PC-3 (cell line): ENCODE measurements around the gene SLC16A3.

Source experiments
- EZH2 ChIP-seq: fragments of 300-600 bp; sonication (generic); IDR thresholded peaks from one replicate; pipeline ENCODE4 v1.6.1; 2017; ENCODE audit warnings: antibody characterized with exemption, mild to moderate bottlenecking, low read length; ENCODE audit not compliant: unreplicated experiment
- EZH2phosphoT487 ChIP-seq: fragments of 300-600 bp; sonication (generic); IDR thresholded peaks from 2 replicates; pipeline ENCODE4 v1.6.1; 2018; ENCODE audit warnings: mild to moderate bottlenecking, antibody characterized with exemption, low read length, borderline replicate concordance
- TF ChIP-seq, protein P1 (sequence below): fragments of 300-600 bp; sonication (generic); conservative IDR thresholded peaks from 2 replicates; pipeline ENCODE4 v1.5.1; 2017; ENCODE audit warnings: antibody characterized with exemption, low read depth, mild to moderate bottlenecking, low read length

DNA sequence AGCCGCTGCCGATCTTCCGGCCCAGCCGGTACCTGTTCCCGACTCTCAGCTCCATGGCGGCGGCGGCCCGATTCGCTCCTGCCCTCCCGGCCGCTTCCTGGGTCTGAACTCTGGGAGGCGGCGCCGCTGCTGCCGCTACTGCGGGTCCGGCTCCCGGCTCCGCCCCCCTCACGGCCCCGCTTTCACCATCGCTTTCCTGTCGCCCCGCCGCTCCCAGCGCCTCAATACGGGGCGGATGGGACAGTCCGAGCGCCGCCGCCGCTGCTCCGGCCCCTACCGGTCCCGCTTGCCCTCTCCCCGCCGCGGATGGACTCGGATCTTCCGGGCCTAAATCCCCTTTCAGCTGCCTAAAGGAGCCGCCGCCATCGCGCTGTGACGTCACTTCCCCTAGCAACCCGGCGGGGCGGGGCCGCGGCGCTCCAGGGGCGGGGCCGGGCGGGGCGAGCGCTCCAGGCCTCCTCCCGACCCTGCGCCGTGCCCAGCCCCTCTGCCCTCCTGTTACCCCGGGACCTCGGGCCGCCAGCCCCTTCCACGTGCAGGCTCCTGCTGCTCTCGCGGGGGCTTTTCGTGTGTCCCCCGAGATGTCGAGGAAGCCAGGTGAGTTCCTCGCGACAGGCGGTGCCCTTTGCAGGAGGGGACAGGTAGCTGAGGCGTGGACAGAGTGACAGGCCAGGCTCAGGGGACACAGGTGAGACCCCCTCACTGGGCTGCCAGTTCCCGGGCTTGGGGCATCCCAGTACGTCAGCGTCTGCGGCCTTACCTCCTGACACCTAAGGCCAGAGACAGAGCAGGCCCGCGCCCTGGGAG lies 44.7 kb downstream of the SLC16A3 start, which contains the start of gene CSNK1D:
- TF ChIP-seq, protein P1, sequence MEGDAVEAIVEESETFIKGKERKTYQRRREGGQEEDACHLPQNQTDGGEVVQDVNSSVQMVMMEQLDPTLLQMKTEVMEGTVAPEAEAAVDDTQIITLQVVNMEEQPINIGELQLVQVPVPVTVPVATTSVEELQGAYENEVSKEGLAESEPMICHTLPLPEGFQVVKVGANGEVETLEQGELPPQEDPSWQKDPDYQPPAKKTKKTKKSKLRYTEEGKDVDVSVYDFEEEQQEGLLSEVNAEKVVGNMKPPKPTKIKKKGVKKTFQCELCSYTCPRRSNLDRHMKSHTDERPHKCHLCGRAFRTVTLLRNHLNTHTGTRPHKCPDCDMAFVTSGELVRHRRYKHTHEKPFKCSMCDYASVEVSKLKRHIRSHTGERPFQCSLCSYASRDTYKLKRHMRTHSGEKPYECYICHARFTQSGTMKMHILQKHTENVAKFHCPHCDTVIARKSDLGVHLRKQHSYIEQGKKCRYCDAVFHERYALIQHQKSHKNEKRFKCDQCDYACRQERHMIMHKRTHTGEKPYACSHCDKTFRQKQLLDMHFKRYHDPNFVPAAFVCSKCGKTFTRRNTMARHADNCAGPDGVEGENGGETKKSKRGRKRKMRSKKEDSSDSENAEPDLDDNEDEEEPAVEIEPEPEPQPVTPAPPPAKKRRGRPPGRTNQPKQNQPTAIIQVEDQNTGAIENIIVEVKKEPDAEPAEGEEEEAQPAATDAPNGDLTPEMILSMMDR: no peak
- TF ChIP-seq EZH2phosphoT487 (no peak), EZH2 (no peak)
